GM23338 (cell line): ENCODE results near the gene SPATA13.

Source experiments
- CREB1 ChIP-seq: fragments of 250-450 bp; sonication (Bioruptor Pico); IDR thresholded peaks from 2 replicates; pipeline ENCODE4 v1.5.0; 2020; ENCODE audit warnings: low read depth, mild to moderate bottlenecking, moderate library complexity
- CTCF ChIP-seq, 2 experiments: fragments of 200-600 bp in 1 of 2; sonication (generic) in 1 of 2; conservative IDR thresholded peaks; 2 replicates each; pipeline versions ENCODE4 v1.5.1 to v1.6.1; 2016 to 2017; ENCODE audit warnings: antibody characterized with exemption in 2 of 2, low read depth in 2 of 2, mild to moderate bottlenecking in 2 of 2, moderate library complexity in 1 of 2
- EZH2 ChIP-seq: fragments of 200-600 bp; sonication (generic); IDR thresholded peaks from one replicate; pipeline ENCODE4 v1.8.0; 2017; ENCODE audit warnings: antibody characterized with exemption, mild to moderate bottlenecking, low read depth; ENCODE audit not compliant: unreplicated experiment
- EZH2phosphoT487 ChIP-seq: fragments of 200-600 bp; sonication (generic); IDR thresholded peaks from one replicate; pipeline ENCODE4 v1.8.1; 2018; ENCODE audit warnings: antibody characterized with exemption; ENCODE audit not compliant: unreplicated experiment
- JUNB ChIP-seq: IDR thresholded peaks from one replicate; pipeline ENCODE4 v1.6.1; 2016; ENCODE audit warnings: antibody characterized with exemption; ENCODE audit not compliant: unreplicated experiment
- NANOG ChIP-seq: IDR thresholded peaks from 2 replicates; pipeline ENCODE4 v1.6.1; 2016; ENCODE audit warnings: antibody characterized with exemption, borderline replicate concordance
- POLR2AphosphoS5 ChIP-seq: IDR thresholded peaks from 2 replicates; pipeline ENCODE4 v1.6.1; 2016; ENCODE audit warnings: antibody characterized with exemption, low read depth
- REST ChIP-seq: IDR thresholded peaks from one replicate; pipeline ENCODE4 v1.6.1; 2018; ENCODE audit warnings: antibody characterized with exemption; ENCODE audit not compliant: unreplicated experiment
- STAT1 ChIP-seq: IDR thresholded peaks from one replicate; pipeline ENCODE4 v1.6.1; 2016; ENCODE audit warnings: antibody characterized with exemption; ENCODE audit not compliant: unreplicated experiment
- ZNF331 ChIP-seq: fragments of 250-450 bp; sonication (Bioruptor Pico); IDR thresholded peaks from 2 replicates; pipeline ENCODE4 v1.5.0; 2020; ENCODE audit warnings: low read depth, mild to moderate bottlenecking, moderate library complexity

GRCh38 chr13:24178847-24179485 lies 18.4 kb downstream of the SPATA13 start:
- TF ChIP-seq REST = no peak
- TF ChIP-seq ZNF331 = no peak
- no peak for TF ChIP-seq CTCF (conservative IDR thresholded peaks at IDR 0.05; ENCODE audit: low read depth in 2 of 2)
- TF ChIP-seq POLR2AphosphoS5 = no peak
- TF ChIP-seq CREB1 (CRISPR knock-in tag) = no peak
- no peak for TF ChIP-seq STAT1
- TF ChIP-seq EZH2phosphoT487 = no peak
- no peak for TF ChIP-seq EZH2
- TF ChIP-seq JUNB = no peak
- TF ChIP-seq NANOG = no peak
